GM18867 (cell line): ENCODE results near the gene PSME1.

ENCODE experiments used
- ATAC-seq: cut with Tn5 transposase; IDR thresholded peaks from one replicate; pipeline ENCODE4 v1.9.1; 2021; ENCODE audit warnings: mild to moderate bottlenecking, moderate library complexity; ENCODE audit not compliant: unreplicated experiment

PSME1 gene

DNA sequence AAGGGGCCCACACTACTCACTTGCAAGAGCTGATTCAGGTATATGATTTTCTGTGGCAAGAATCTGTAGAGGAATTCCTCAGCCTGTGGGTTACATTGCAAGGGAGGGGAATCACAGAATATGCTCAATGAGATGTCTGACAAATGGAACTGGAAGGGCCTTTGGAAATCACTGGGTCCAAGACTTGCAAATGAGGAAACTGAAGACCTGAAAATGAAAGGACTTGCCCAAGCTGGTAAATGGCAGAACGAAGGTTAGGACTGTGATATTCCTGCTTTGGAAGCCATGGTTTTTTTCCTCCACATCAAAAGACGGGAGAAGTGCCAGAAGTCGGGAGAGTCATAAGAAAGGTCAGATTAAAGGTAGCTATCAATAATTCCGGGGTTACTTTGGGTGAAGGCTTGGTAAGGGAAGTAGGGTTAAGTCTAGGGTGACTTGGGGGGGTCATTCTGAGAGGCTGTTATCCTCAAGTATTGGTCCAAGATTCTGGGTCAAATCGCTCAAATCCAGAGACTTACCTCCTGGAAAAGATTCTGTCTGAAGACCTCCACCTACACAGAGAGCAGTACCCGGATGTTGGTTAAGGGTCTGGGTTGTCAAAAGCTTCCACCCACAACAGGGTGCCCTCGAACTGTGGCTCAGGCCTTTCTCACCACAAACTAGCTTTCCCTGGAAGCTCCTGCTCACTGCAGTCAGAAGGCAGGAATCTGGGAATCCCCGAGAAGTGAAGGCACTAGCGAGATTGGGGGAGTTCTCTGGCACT lies 9.9 kb downstream of the PSME1 start:
- no peak for ATAC-seq

DNA sequence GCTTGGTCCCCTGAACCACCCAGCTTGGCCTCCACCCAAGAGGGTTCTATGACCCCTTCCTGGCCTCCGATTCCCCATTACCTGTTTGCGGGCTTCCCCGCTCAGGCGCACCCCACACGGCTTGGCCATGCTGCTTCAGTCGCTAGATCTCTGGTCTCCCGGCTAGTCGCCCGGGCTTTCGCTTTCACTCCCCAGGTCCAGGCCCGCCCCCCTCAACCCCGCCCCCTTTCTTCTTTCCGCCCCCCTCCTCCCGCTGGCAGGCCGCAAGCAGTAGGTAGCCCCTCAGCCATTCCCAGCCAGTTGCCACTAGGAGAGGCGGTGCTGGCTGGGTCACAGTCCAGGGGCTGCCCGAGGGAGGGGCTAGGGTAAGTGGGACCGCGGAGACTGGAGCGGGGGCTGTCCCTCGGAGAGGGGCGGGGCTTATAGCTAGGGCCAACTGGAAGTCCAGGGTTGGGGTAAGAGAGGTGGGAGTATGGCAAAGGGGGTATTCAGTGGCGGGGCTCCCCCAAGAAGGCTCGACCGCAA lies 10.5 kb downstream of the PSME1 start, which contains the start of gene PSME2:
Gene PSME2 (minus strand): TSS at position 158 of the 525 bp plus-strand sequence. CDS start 29 bp downstream, at position 129.
- ATAC-seq, result peak; percentile 56

DNA sequence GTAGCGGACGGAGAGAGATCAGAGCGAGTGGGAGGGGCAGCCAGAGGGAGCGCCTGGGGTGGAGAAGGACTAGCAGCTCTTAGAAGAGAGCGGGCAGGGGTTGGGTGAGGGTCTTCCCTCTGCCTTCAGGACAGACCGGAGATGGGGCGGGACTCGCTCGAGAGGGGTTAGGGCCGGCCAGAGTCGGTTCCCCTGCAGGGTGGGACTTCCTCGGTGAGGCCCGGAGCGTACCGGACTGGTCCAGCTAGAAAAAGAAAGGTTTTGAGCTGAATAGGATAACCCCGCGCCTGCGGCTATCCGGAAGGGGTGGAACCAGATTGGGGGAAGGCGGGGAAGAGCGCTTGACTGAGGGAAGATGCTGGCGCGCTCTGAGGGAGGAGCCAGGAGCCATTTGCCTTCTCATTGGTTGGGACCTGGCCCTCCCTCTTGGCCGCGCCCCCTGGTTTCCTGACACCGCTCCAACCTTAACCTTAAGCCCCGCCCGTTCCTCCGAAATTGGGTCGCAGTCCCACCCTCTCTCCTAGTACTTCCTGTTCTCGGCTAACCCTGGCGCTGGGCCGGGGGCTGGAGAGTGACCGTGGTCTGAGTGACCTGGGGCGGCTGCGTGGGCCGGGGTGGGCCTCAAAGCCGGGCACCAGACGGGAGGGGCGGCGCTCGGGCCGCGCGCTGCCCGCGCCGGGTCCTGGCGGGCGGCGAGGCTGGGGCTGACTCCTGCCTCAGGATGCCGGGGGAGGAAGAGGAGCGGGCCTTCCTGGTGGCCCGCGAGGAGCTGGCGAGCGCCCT lies 11.2 kb downstream of the PSME1 start, which contains the start of gene RNF31:
Gene RNF31 (plus strand): TSS at position 521 of the 783 bp plus-strand sequence. CDS start 201 bp downstream, at position 722.
- peak; percentile 82 for ATAC-seq

DNA sequence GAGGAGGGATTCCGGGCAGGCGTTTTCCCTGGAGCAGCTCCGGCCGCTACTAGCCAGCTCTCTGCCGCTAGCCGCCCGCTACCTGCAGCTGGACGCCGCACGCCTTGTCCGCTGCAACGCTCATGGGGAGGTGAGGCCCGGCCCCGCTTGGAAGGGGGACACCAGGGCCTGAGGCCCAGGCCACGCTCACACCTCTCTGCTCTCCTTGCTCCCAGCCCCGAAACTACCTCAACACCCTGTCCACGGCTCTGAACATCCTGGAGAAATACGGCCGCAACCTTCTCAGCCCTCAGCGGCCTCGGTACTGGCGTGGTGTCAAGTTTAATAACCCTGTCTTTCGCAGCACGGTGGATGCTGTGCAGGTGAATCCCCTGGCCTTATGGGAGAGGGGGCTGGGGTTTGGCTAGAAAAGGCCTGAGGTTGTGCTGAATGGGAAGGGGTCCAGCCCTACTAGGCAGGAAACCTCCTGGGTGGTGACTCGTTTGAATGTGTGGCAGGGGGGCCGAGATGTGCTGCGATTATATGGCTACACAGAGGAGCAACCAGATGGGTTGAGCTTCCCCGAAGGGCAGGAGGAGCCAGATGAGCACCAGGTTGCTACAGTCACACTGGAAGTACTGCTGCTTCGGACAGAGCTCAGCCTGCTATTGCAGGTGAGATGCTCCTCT lies 11.9 kb downstream of the PSME1 start:
- ATAC-seq, result no peak

DNA sequence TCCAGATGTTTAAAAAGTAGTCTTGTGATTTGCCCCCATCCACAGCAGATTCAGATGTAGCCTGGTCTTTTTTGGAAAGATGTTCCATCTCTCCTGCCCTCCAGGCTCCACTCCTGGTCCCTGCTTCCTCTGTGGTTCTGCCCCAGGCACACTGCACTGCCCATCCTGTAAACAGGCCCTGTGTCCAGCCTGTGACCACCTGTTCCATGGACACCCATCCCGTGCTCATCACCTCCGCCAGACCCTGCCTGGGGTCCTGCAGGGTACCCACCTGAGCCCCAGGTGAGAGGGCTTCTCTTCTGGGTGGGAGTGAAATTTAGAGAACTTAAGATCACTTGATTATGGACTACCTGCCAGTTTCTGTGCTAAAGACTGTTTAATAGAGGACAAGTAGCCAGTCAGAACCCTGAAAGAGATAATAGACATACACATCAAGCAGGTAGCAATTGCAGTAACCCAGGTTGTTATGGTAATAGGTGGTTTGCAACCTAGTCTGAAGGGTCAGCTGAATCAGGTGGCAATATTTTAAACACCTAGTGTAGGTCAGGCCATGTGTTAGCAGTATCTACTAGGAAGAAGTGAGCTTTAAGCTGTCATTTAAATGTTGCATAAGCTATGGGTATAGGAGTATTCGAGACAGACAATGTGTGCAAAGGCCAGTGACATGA lies 13.4 kb downstream of the PSME1 start:
- no peak for ATAC-seq

DNA sequence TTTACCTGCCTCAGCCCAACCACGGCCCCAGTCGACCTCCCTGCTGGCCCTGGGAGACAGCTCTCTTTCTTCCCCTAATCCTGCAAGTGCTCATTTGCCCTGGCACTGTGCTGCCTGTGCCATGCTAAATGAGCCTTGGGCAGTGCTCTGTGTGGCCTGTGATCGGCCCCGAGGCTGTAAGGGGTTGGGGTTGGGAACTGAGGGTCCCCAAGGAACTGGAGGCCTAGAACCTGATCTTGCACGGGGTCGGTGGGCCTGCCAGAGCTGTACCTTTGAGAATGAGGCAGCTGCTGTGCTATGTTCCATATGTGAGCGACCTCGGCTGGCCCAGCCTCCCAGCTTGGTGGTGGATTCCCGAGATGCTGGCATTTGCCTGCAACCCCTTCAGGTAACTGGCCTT lies 14.1 kb downstream of the PSME1 start:
- ATAC-seq, result no peak

DNA sequence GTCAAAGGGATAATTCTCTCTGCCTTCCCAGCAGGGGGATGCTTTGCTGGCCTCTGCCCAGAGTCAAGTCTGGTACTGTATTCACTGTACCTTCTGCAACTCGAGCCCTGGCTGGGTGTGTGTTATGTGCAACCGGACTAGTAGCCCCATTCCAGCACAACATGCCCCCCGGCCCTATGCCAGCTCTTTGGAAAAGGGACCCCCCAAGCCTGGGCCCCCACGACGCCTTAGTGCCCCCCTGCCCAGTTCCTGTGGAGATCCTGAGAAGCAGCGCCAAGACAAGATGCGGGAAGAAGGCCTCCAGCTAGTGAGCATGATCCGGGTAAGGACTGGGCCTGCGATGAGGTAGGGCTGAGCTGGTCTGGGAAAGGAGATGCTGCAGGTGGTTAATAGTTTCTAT lies 14.6 kb downstream of the PSME1 start:
- no peak for ATAC-seq

DNA sequence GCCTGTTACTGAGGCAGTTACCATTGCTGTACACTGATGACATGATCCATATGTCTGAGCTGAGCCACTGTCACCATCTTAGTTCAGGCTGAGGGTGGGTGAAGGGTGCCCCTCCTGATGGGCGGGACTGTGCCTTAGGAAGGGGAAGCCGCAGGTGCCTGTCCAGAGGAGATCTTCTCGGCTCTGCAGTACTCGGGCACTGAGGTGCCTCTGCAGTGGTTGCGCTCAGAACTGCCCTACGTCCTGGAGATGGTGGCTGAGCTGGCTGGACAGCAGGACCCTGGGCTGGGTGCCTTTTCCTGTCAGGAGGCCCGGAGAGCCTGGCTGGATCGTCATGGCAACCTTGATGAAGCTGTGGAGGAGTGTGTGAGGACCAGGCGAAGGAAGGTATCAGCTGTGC lies 15.0 kb downstream of the PSME1 start:
- ATAC-seq, result no peak

DNA sequence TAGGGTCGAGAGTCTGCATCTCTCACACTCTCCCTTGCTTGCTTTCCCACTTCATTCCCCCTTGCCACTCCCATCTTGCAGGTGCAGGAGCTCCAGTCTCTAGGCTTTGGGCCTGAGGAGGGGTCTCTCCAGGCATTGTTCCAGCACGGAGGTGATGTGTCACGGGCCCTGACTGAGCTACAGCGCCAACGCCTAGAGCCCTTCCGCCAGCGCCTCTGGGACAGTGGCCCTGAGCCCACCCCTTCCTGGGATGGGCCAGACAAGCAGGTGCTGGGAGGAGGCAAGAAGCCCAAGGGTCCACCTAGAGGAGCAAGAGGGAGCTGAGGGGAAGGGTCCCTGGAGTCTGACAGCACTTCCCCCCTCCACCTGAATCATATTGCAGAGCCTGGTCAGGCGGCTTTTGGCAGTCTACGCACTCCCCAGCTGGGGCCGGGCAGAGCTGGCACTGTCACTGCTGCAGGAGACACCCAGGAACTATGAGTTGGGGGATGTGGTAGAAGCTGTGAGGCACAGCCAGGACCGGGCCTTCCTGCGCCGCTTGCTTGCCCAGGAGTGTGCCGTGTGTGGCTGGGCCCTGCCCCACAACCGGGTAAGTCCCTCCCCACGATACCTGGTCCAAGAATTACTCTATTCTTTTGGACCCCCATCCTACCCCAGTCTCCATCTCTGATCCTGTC lies 15.5 kb downstream of the PSME1 start:
- ATAC-seq, result no peak

DNA sequence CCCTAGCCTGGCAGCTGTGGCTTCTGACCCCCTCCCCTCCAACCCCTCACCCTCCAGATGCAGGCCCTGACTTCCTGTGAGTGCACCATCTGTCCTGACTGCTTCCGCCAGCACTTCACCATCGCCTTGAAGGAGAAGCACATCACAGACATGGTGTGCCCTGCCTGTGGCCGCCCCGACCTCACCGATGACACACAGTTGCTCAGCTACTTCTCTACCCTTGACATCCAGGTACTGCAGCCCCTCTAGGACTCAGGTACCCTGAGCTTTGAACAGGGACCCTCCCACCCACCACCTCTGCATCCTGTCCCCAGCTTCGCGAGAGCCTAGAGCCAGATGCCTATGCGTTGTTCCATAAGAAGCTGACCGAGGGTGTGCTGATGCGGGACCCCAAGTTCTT lies 19.1 kb downstream of the PSME1 start:
- no peak for ATAC-seq

DNA sequence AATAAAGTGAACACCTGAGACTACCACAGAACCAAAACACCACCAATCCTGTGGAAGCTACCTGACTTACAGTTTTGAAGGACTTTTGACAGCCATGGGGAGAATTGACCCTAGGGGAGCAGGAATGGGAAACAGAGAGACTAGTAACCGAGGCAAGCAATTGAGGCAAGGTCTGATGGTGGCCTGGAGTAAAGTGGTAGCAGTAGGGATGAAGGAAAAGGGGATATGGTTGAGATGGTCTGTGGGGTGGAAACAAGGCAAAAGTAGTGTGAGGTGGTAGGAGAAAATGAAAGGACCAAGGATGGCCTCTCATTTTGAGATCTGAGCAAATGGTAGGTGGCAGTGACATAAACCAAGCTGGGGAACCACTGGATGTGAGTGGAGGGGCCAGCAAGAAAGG lies 20.8 kb downstream of the PSME1 start:
- ATAC-seq, result no peak

DNA sequence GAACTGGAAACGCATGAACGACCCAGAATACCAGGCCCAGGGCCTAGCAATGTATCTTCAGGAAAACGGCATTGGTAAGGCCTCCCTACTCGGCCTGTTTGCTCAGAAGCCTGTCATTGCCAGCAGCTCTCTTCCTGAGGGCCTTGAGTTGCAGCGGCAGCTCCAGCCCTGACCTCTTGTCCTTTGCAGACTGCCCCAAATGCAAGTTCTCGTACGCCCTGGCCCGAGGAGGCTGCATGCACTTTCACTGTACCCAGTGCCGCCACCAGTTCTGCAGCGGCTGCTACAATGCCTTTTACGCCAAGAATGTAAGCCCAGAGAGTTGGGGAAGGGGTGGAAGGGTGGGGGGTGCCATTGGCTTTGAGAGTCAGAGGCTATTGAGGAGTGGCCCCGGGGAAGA lies 21.3 kb downstream of the PSME1 start:
- ATAC-seq, result no peak

DNA sequence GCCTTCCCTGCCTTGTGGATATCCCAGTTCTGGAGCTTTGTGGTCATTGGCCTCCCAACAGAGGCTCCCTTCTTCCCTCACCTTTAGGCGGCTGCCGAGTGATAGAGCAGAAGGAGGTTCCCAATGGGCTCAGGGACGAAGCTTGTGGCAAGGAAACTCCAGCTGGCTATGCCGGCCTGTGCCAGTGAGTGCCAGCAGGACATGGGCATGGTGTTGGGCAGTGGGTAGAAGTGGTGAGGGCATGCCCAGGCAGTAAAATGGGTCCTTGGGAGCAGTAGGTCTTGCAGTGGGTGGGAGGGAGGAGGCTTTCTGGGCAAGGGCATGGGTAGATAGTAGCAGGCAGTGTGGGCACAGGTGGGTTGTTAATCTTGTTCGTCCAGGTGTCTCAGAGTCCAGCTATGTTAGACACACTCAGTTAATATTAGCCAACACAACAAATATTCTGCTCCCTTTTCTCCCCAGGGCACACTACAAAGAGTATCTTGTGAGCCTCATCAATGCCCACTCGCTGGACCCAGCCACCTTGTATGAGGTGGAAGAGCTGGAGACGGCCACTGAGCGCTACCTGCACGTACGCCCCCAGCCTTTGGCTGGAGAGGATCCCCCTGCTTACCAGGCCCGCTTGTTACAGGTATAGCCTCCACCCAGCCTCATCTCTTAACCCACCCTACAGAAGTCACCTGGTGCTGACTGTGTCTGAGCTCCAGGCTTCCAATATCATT lies 23.9 kb downstream of the PSME1 start:
- ATAC-seq, result no peak

DNA sequence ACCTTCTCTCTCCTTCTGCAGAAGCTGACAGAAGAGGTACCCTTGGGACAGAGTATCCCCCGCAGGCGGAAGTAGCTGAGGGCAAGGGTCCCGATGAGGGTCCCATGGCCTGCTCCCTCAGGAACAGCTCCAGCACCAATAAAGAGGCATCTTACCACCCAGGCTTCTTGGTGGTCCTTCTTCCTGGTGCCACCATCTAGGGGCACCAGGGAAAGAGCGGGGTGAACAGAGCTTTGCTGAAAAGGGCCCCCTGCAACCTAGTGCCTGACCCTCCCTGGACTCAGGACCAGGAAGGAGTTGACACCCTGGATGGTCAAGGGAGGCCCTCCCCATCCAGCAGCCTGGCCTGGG lies 24.5 kb downstream of the PSME1 start:
- ATAC-seq, result no peak

DNA sequence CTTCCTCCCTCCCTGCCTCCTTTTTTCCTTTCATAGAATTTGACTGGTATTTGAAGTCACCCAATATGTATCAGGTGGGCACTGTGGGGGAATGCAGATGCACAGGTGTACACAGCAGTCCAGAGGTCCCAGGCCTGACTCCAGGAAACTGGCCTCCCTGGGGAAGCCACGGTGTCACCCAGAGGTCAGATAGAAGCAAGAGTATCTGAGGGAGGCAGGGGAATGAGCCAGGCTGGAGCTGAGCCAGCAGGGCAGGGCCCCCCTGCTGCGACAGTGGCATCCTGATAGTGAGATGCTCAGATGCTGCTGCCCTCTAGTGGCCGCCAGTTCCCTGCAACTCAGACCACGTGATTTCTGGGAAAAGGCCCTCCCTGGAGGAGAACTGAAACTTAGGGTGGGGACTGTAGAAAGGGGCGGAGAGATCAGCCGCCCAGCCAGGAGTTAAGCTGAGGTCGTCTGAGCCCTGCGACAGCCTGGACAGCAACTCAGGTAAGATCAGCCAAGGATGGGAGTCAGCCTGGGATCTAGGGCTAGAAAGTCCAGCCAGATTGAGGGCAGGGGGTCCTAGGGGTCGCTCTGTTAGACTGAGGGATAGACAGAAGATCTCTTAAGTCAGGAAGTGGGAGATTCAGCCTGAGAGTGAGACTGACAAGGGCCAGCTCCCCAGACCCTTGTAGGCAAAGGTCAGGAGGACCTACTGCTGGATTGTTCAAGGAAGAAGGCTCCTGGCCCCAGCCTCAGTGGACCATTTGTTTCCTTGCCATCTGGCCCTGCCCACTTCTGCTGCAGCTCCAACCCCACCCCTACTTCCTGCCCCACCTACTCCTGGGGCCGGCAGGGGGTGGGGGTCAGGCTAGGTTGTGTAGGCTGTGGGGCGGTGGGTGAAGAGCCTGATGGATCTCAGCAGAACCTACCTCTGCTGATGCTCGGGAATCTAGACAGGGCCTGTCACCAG lies 25.1 kb downstream of the PSME1 start, which contains the start of gene IRF9:
Gene IRF9 (plus strand): TSS at position 416 of the 955 bp plus-strand sequence. CDS start 880 bp downstream, outside the sequence.
- peak; percentile 77 for ATAC-seq

DNA sequence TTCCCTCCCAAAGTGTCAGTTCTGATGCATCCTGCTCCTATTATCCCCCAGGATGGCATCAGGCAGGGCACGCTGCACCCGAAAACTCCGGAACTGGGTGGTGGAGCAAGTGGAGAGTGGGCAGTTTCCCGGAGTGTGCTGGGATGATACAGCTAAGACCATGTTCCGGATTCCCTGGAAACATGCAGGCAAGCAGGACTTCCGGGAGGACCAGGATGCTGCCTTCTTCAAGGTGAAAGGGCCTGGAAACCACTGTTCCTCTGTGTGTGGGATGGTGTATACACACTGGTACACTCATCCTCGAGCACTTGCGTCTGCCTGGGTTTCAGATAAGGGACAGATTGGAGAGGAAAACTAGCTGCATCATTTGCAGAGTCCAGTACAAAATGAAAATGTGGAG lies 26.1 kb downstream of the PSME1 start:
- ATAC-seq, result no peak

DNA sequence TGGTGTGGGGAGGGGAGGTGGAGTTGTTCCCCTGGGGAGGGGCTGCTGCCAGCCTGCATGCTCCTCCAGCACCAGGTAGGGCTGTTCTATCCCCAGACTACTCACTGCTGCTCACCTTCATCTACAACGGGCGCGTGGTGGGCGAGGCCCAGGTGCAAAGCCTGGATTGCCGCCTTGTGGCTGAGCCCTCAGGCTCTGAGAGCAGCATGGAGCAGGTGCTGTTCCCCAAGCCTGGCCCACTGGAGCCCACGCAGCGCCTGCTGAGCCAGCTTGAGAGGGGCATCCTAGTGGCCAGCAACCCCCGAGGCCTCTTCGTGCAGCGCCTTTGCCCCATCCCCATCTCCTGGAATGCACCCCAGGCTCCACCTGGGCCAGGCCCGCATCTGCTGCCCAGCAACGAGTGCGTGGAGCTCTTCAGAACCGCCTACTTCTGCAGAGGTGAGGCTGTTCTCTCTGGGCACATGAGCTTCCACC lies 28.6 kb downstream of the PSME1 start:
- ATAC-seq, result no peak

DNA sequence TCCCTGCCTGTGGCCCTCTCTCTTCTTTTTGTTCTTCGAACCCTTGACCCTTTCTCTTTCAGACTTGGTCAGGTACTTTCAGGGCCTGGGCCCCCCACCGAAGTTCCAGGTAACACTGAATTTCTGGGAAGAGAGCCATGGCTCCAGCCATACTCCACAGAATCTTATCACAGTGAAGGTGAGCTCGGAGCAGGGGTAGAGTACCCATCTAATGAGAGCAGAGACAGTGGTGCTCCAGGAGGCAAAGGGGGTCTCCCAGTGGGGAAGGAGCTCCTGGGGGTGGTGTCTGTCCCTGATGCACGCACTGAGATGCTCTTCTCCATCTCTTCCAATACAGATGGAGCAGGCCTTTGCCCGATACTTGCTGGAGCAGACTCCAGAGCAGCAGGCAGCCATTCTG lies 29.8 kb downstream of the PSME1 start:
- ATAC-seq, result no peak
